GM04504 (cell line): ENCODE data around the gene RHOC.

Experiments used
- DNase-seq: peaks from one replicate; pipeline ENCODE4 v3.0.0-alpha.2; 2012; ENCODE audit warnings: low read depth

Gene RHOC

DNA sequence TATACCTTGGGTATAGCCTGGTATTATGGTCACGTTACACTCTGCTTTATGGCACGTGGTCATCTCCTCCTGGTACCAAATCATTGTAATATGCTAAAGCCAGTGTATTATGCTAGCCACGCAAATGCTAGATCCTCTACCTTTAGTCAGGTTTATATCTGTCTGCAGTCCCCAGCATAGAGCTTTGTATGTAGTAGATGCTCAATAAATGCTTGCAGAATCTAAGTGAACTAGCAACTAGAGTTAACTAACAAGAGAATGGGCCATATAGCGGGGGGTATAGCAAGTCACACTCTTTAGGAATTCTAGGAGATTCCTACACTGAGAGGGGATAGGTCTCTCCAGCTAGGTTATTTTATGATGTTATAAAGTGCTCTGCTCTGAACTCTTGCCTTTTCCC, 29.4 kb downstream of the RHOC start:
- DNase-seq: no peak

DNA sequence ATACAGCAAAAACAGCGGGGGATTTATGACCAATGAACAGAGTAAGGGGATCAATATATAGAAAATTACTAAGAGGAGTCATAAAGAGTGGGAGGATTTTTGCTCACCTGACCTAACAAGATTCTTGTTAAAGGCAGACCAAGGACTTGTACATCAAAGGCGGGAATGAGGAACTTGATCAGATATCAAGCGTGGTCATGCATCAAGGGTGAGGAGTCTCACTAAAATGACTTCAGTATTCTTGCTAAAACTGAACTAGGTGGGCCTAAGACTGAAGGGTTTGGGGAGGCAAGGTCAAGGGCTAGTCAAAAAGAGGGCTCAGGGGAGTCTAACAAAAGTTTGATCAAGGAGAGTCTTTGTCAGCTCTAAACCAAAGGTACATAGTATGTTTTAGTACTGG, 30.4 kb downstream of the RHOC start:
- DNase-seq: no peak

DNA sequence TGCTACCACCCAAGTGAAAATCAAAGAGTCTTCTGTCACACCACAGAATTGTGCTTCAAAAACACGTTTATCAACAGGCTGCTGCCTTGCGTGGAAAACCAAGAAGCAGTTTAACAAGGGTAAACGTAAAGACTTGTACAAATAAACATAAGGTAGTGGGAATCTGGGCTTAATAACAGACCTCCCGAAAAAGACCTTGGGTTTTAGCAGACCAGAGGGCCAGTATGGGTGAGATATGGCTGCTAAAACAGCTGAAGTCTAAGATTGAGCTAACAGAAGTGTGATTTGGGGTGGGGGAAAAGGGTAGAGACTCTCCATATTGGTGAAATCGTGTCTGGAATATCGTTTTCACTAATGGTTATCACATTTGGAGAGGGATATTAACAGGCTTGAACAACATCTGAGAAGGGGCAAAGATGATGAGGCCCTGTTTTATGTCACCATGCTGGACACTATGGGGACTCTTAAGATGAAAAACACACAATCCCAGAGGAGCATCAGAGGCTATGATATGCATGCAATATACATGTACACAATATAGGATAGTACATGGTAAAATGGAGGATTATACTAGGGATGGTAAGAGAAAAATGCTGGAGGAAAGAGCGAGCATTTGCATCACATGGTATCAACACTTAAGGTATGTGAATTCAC, 31.1 kb downstream of the RHOC start:
- no peak for DNase-seq

DNA sequence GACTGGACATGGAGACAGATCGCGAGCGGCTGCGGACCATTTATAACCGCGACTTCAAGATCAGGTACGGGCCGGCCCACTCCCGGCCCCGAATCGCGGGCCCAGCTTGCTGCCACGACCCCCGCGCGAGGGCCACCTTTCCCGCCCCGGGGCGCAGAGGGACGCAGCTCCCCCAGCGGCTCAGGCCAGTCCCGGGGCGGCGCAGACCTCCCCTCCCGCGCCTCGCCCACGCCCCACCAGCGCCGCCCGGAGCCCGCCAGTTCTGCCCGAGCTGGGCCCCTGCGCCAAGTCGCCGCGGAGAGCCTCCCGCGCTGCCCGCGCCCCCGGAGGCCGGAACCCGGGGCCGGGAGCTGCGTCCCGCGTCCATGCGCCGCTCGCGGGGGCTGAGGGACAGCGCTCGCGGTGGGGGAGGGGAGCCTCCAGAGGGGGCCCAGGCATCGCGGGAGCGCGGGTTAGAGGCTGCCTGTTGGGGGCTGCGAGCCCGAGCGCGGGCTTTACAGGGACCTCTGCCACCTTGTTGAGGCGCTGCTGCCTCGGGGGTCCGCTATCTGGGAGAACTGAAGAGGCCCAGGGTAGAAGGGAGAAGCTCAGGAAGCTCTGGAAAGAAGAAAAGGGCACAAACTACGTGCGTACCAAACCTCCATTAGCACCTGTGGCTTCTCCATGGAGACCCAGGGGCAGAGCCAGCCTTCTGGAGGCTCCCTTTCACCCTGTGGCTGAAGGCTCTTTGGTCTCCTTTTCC, 31.8 kb downstream of the RHOC start:
- DNase-seq: no peak

DNA sequence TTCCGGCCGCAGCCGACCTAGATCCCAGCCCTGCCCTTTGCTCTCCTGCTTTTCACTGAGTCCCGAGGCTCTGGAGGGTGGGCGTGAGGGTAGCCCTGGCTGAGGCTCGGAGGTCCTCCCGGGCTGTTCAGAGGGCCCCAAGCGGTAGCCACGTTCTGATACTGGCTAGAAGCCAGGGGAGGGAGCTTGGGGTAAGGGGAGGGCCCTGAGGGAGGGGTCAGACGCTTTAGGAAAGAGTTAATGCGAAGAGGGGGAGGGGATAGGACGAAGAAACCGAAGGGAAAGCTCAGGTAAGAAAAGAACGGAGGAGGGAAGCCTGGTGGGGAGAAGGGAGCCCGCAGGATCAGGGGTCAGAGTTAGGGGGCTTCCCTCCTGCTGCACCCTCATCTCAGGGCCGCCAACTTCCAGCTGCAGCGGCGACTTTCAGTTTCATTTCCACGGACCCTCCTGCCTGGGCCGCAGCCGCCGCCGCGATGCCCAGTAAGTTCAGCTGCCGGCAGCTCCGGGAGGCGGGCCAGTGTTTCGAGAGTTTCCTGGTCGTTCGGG, 32.4 kb downstream of the RHOC start, which contains the start of gene MOV10:
Gene MOV10, plus strand, starts transcription at position 220 of the 546 bp plus-strand sequence. Its CDS starts 254 bp downstream, at position 474.
- peak; percentile 41 for DNase-seq

DNA sequence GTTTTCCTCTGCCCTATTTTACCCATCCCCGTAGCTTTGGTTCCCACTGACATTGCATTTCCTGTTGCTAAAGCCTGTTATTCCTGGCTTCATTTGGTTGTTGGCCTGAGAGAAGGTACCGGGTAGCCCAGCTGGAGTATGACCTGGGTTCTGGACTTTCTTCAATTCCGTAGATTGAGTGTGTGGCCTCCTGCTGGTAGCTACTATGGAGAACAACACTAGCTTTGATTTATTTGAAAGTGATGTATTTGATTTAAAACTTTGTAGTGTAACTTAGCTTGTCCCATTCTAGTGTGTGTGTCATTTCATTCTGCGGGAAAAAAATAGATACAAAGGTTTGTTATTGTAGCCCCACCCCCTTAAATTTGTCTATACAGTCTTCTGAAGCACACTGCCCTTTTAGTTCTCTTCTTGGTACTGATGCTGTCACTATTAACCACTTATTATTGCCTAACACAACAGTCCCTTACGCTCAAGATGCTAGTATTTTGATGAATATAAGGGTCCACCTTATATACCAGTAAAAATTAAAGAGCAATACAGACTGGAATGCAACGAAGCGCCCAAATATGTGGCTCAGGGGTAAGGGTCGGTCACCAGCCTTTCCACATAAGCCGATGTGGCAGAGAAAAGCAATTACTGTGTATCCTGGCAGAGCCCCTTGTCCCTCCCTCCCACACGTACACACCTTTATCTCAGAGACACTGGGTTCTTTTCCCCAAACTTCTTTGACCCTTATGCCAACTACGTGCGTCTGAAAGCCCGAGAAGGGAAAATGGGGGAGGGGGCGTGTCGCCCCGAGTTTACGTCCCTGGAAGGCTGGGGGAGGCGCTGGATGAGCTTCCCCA, 33.1 kb downstream of the RHOC start:
- peak; percentile 58 for DNase-seq

DNA sequence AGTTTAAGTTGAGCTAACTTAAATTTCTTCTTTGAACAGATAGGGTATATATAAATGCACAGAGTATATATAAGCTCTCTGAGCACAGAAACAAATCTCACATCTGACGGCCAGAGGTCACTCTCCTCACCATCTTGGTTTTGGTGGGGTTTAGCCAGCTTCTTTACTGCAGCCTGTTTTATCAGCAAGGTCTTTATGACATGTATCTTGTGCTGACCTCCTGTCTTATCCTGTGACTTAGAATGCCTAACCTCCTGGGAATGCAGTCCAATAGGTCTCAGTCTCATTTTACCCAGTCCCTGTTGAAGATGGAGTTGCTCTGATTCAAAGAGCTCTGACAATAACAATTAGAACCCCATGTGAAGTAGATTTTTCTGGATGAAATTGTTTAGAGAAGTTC, 34.1 kb downstream of the RHOC start:
- DNase-seq: no peak

DNA sequence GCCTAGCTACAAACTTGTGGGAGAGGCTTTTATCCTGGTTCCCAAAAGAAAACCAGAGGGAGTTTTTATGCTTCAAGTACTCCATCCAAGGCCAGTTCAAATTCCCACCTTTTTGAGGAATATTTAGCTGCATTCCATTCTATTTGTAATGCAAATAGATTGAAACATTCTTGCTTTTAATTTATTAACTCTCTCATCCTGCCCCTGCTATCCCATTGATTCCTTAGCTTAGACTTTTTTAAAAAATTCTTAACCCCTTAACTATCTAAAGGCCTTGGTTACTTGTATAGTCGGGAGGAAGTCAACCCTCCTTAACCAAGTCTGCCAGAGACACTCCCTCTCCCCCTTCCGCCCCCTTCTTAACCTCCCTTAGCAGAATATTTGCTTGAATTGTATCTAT, 34.9 kb downstream of the RHOC start:
- DNase-seq: no peak

DNA sequence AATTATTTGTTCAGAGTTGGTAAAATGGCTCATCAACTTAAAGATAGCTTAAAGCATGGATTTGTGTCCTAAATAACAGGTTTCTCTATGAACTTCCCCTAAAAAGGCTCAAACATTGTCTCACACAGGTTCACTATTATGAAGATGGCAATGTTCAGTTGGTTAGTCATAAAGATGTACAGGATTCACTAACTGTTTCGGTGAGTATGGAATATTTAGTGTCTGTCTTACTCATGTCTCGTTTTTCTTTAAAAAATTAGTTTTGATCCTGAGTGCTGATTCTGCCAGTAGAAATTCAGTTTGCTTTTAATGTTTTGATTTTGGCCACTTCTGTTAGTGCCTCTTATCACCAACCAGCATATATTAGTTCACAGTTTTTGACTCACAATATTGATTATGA, 40.0 kb downstream of the RHOC start:
- no peak for DNase-seq

DNA sequence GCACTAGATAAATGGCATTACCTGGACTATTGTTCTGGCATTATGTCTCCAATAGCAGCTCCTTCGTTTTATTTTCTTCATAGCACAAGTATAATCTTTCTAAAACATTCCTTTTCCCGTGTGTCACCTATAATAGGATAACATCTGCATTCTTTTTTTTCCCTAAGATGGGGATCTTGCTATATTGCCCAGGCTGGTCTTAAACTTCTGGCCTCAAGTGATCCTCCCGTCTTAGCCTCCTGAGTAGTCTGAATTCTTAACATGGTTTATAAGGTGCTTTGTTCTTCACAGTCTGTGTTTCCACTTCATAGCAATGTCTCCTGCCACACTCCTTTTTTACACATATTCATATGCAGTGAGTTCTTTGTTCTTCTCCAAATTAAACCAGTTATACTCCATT, 41.1 kb downstream of the RHOC start:
- no peak for DNase-seq

DNA sequence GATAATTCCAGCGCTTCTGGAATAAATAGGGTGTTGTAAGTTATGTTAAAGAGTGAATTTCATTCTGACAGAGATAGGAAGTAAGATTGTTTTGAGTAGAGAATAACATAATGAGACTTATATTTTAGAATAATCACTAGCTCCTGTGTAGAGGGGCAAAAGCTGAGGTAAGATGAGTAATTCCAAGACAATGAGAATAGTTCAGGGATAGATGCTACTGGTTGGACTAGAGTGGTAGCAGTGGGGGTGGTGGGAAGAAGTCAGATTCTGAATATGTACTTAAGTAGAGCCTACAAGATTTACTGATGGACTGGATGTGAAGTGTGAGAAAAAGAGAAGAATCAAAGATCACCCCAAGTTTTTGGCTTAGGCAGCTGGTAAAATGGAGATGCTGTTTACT, 55.7 kb downstream of the RHOC start:
- DNase-seq: no peak
